H1 (cell line): ENCODE data around the gene EIF5A2. TPM values are rescaled to one million over a fixed set of nuclear protein-coding genes. Genes with fewer than 3 reads are reported as not detected.

Experiments used
- CTCF ChIA-PET: fragments of 300-600 bp; sonication (Branson Sonifier 250); formaldehyde crosslinking; loops from one replicate; lab custom pipeline; 2021; ENCODE audit not compliant: partially characterized antibody; lab: Charles Lee
- POLR2A ChIA-PET: fragments of 300-600 bp; sonication (Branson Sonifier 250); formaldehyde crosslinking; loops from one replicate; lab custom pipeline; 2021; ENCODE audit warnings: inconsistent platforms; ENCODE audit not compliant: partially characterized antibody; lab: Charles Lee
- DNase-seq, 2 experiments: peaks; one replicate each; pipeline versions ENCODE4 v3.0.0 to v3.0.0-alpha.2; 2010 to 2022; ENCODE audit warnings: low spot score in 2 of 2, low read depth in 1 of 2, mixed read lengths in 1 of 2
- FAIRE-seq: peaks from 2 replicates; lab custom pipeline; 2011; peaks lifted over from hg19 to GRCh38; lab: Jason Lieb, UNC
- H2AFZ ChIP-seq: 2 replicates; pipeline ENCODE4 v1.8.1; 2012; ENCODE audit warnings: low read length, inconsistent platforms
- H2AK5ac ChIP-seq: 2 replicates; pipeline ENCODE4 v1.6.1; 2013; ENCODE audit warnings: low read depth, low read length
- H2BK120ac ChIP-seq: replicated peaks from 2 replicates; pipeline ENCODE3; 2013; ENCODE audit warnings: low read depth, low read length, inconsistent platforms
- H2BK12ac ChIP-seq: 2 replicates; pipeline ENCODE4 v1.6.1; 2013; ENCODE audit warnings: low read depth, low read length
- H2BK15ac ChIP-seq: 2 replicates; pipeline ENCODE4 v1.6.1; 2013; ENCODE audit warnings: low read length
- H2BK20ac ChIP-seq: 2 replicates; pipeline ENCODE4 v1.6.1; 2013; ENCODE audit warnings: low read length
- H2BK5ac ChIP-seq: 2 replicates; pipeline ENCODE4 v1.6.1; 2013; ENCODE audit warnings: low read depth, low read length
- H3K14ac ChIP-seq: 2 replicates; pipeline ENCODE4 v1.6.1; 2013; ENCODE audit warnings: inconsistent platforms; ENCODE audit not compliant: insufficient read length
- H3K18ac ChIP-seq: 2 replicates; pipeline ENCODE4 v1.6.1; 2013; ENCODE audit warnings: low read length; ENCODE audit errors: extremely low read depth
- H3K23ac ChIP-seq: 2 replicates; pipeline ENCODE4 v1.6.1; 2013; ENCODE audit warnings: inconsistent platforms; ENCODE audit not compliant: insufficient read length
- H3K23me2 ChIP-seq: 2 replicates; pipeline ENCODE4 v1.6.1; 2013; ENCODE audit warnings: low read depth, low read length
- H3K27ac ChIP-seq: 2 replicates; pipeline ENCODE4 v1.6.1; 2011; ENCODE audit warnings: low read depth, low read length, inconsistent platforms
- H3K27me3 ChIP-seq, 4 experiments: replicated peaks in 1 of 4; 1 replicate in 1 of 4; 2 replicates in 3 of 4; pipeline versions ENCODE4 v1.6.1 to v1.8.1; 2011 to 2013; ENCODE audit warnings: low read length in 3 of 4, mild to moderate bottlenecking in 3 of 4, inconsistent platforms in 2 of 4, mixed read lengths in 2 of 4, moderate library complexity in 1 of 4; ENCODE audit not compliant: control insufficient read depth in 3 of 4, insufficient read depth in 3 of 4; ENCODE audit errors: extremely low read depth in 1 of 4
- H3K36me3 ChIP-seq, 4 experiments: 2 replicates each; pipeline versions ENCODE4 v1.6.1 to v1.8.1; 2011 to 2013; ENCODE audit warnings: mild to moderate bottlenecking in 4 of 4, low read length in 3 of 4, moderate library complexity in 2 of 4, control low read depth in 1 of 4, inconsistent platforms in 1 of 4; ENCODE audit not compliant: insufficient read depth in 4 of 4, control insufficient read depth in 2 of 4
- H3K4ac ChIP-seq: replicated peaks from 2 replicates; pipeline ENCODE3; 2013; ENCODE audit warnings: low read length, low read depth, mixed read lengths, inconsistent platforms; ENCODE audit not compliant: insufficient read length
- H3K4me1 ChIP-seq, 4 experiments: replicated peaks in 1 of 4; 1 replicate in 1 of 4; 2 replicates in 3 of 4; pipeline versions ENCODE4 v1.6.1 to v1.8.1; 2011 to 2013; ENCODE audit warnings: low read length in 3 of 4, inconsistent platforms in 2 of 4, mixed read lengths in 1 of 4; ENCODE audit not compliant: insufficient read depth in 4 of 4, control insufficient read depth in 3 of 4
- H3K4me2 ChIP-seq, 2 experiments: 2 replicates each; pipeline versions ENCODE4 v1.6.1 to v1.8.1; 2011 to 2013; ENCODE audit warnings: low read depth in 2 of 2, low read length in 2 of 2, control low read depth in 1 of 2, inconsistent platforms in 1 of 2, mild to moderate bottlenecking in 1 of 2; ENCODE audit not compliant: insufficient read depth in 1 of 2
- H3K4me3 ChIP-seq, 4 experiments: fragments of 200-600, 300-600 bp in 1 of 4; sonication (generic), shearing (Covaris generic), sonication (Bioruptor Twin) in 1 of 4; 2 replicates each; pipeline versions ENCODE4 v1.5.1 to v1.8.1; 2011 to 2016; ENCODE audit warnings: low read length in 4 of 4, low read depth in 3 of 4, control low read depth in 2 of 4, inconsistent platforms in 2 of 4, mild to moderate bottlenecking in 2 of 4, mixed read lengths in 1 of 4, moderate library complexity in 1 of 4; ENCODE audit not compliant: insufficient read depth in 2 of 4; ENCODE audit errors: extremely low read depth in 1 of 4
- H3K56ac ChIP-seq: replicated peaks from 2 replicates; pipeline ENCODE3; 2013; ENCODE audit warnings: low read depth, mild to moderate bottlenecking, mixed read lengths, low read length, inconsistent platforms; ENCODE audit not compliant: insufficient read length
- H3K79me1 ChIP-seq: 2 replicates; pipeline ENCODE4 v1.6.1; 2013; ENCODE audit warnings: low read depth, low read length, control low read depth
- H3K79me2 ChIP-seq, 2 experiments: 2 replicates each; pipeline versions ENCODE4 v1.6.1 to v1.8.1; 2012 to 2013; ENCODE audit warnings: low read length in 2 of 2, mild to moderate bottlenecking in 2 of 2, inconsistent platforms in 1 of 2; ENCODE audit not compliant: insufficient read depth in 2 of 2, control insufficient read depth in 1 of 2
- H3K9ac ChIP-seq, 4 experiments: replicated peaks in 1 of 4; 1 replicate in 1 of 4; 2 replicates in 3 of 4; pipeline versions ENCODE4 v1.6.1 to v1.8.1; 2011 to 2013; ENCODE audit warnings: low read depth in 3 of 4, low read length in 3 of 4, control low read depth in 2 of 4, mild to moderate bottlenecking in 2 of 4, moderate library complexity in 2 of 4, inconsistent platforms in 1 of 4; ENCODE audit errors: extremely low read depth in 1 of 4
- H3K9me3 ChIP-seq, 2 experiments: 2 replicates each; pipeline versions ENCODE4 v1.6.1 to v1.8.1; 2012 to 2013; ENCODE audit warnings: mild to moderate bottlenecking in 2 of 2, moderate library complexity in 2 of 2, control low read depth in 1 of 2, inconsistent platforms in 1 of 2, low read depth in 1 of 2, low read length in 1 of 2, mixed read lengths in 1 of 2; ENCODE audit not compliant: insufficient read depth in 2 of 2
- H4K20me1 ChIP-seq, 2 experiments: replicated peaks in 1 of 2; 2 replicates each; pipeline versions ENCODE3 to v1.8.1; 2011 to 2013; ENCODE audit warnings: inconsistent platforms in 2 of 2, low read length in 2 of 2, mild to moderate bottlenecking in 1 of 2; ENCODE audit not compliant: insufficient read depth in 2 of 2, control insufficient read depth in 1 of 2
- H4K5ac ChIP-seq: 2 replicates; pipeline ENCODE4 v1.6.1; 2013; ENCODE audit warnings: low read length, low read depth, mixed read lengths, inconsistent platforms; ENCODE audit not compliant: insufficient read length
- H4K8ac ChIP-seq: 2 replicates; pipeline ENCODE4 v1.8.0; 2013; ENCODE audit warnings: mild to moderate bottlenecking, moderate library complexity, low read length, inconsistent platforms; ENCODE audit not compliant: insufficient read depth; ENCODE audit errors: extremely low read depth
- H4K91ac ChIP-seq: replicated peaks from 2 replicates; pipeline ENCODE3; 2013; ENCODE audit warnings: low read length, mixed read lengths, inconsistent platforms; ENCODE audit not compliant: insufficient read length
- WGBS, 2 experiments: shearing (Covaris generic) in 1 of 2; methylation state at CpG; one replicate each; pipeline versions ENCODE4 v1.1.6 to v1.1.7; 2013 to 2015; ENCODE audit warnings: low lambda C conversion rate in 2 of 2, mixed read lengths in 2 of 2, inconsistent platforms in 1 of 2, low coverage in 1 of 2, missing lambda C conversion rate in 1 of 2; ENCODE audit not compliant: insufficient replicate concordance in 2 of 2, insufficient coverage in 1 of 2, insufficient read length in 1 of 2; ENCODE audit errors: extremely low coverage in 1 of 2, missing lambda C conversion rate in 1 of 2; 5-methylcytosine and 5-hydroxymethylcytosine counted together
- polyA plus RNA-seq, 7 experiments: library from polyadenylated mRNA; depleted of rRNA in 3 of 7; stranded (reverse) in 5 of 7; unstranded in 2 of 7; fragments of >200 nt in 5 of 7; fragments of 200-250 nt in 2 of 7; gene quantifications; 1 replicate in 5 of 7; 2 replicates in 1 of 7; 4 replicates in 1 of 7; pipeline versions ENCODE4 v1.2.1 to v1.2.3, GENCODE V29; 2011 to 2013; ENCODE audit warnings: missing spikeins in 2 of 7, mixed read lengths in 2 of 7
- total RNA-seq: library from RNA; stranded (reverse); fragmentation: NEBNext Ultra II Directional; extraction: Animal tissue kit (Norgen Biotek cat#: 25700); gene quantifications from 2 replicates; pipeline ENCODE4 v1.2.1, GENCODE V29; 2021

EIF5A2 gene
- total and polyA plus RNA-seq, 2 of the 8 experiments (the other 6 are each of a cell fraction or from before 2014, with no cell fraction given), result 1.5 to 15.0 TPM

GRCh38 chr3:170905862-170906261, 2.6 kb downstream of the EIF5A2 start:
- Histone ChIP-seq H3K23me2 (peaks cover 7% of the 10 kb centered on the region), H3K27ac (no peak overlapping the region), H3K4me2 (no peak overlapping the region), H4K5ac (no peak overlapping the region), H3K79me1 (no peaks in the 10 kb centered on the region; the same call in 1 of the 2 replicates), H4K20me1 (peaks cover 0 to 5% of the 10 kb centered on the region in 2 experiments), H2BK15ac (no peak overlapping the region), H2BK12ac (no peak overlapping the region), H3K9me3 (peaks cover 15% of the 10 kb centered on the region in 2 experiments), H3K56ac (no peak overlapping the region), H4K91ac (no peak overlapping the region), H2AFZ (no peak overlapping the region), H2BK20ac (no peak overlapping the region), H3K18ac (no peak overlapping the region), H3K23ac (no peak overlapping the region), H3K9ac (no peak overlapping the region), H3K4me3 (no peak overlapping the region), H3K79me2 (no peaks in the 10 kb centered on the region), H3K14ac (no peak overlapping the region), H2BK120ac (no peak overlapping the region), H3K36me3 (no peaks in the 10 kb centered on the region), H3K4me1 (peaks cover 0 to 5% (median 2%) of the 10 kb centered on the region in 4 experiments; a peak in 3 of 7 replicates), H2BK5ac (no peak overlapping the region), H4K8ac (no peak overlapping the region), H2AK5ac (no peak overlapping the region), H3K4ac (no peak overlapping the region), H3K27me3 (peaks cover 0 to 17% (median 12%) of the 10 kb centered on the region in 4 experiments; a peak in 6 of 7 replicates)
- WGBS, 2 experiments, result 80% methylated on average over 2 of the region's 2 CpGs; no CpG with 5 or more reads in 1 of the 2 experiments
- FAIRE-seq (no peak), DNase-seq (no peak)
- ChIA-PET POLR2A (interaction anchor here (1.9 kb wide), 1 partner anchor 39 kb away, joined by 4 read pairs; no protein-coding TSS in a partner anchor), CTCF (no interaction called here)
